Esophagus muscularis mucosa (tissue), 4 donors: ENCODE measurements around the gene MARF1. TPM values are rescaled to one million over a fixed set of nuclear protein-coding genes. Genes with fewer than 3 reads are reported as not detected.

Source experiments
- DNase-seq: peaks from one replicate; pipeline ENCODE4 v3.0.0-alpha.2; 2017; ENCODE audit errors: extremely low spot score
- H3K27ac ChIP-seq, 4 donors: fragments of 200-600 bp; sonication (generic); replicated peaks in 1 of 4; 1 replicate in 3 of 4; 2 replicates in 1 of 4; pipeline ENCODE4 v1.5.1; 2016 to 2019; ENCODE audit warnings: mild to moderate bottlenecking in 1 of 4
- H3K27me3 ChIP-seq, 4 donors: fragments of 200-600 bp; sonication (generic); one replicate each; pipeline versions ENCODE4 v1.5.1 to v1.6.0; 2016 to 2019
- H3K36me3 ChIP-seq, 4 donors: fragments of 200-600 bp; sonication (generic); one replicate each; pipeline ENCODE4 v1.5.1; 2016 to 2019
- H3K4me1 ChIP-seq, 4 donors: fragments of 200-600 bp; sonication (generic); one replicate each; pipeline ENCODE4 v1.5.1; 2016 to 2019
- H3K4me3 ChIP-seq, 4 donors: fragments of 200-600 bp; sonication (generic); 1 replicate in 2 of 4; 2 replicates in 2 of 4; pipeline ENCODE4 v1.5.1; 2016 to 2019; ENCODE audit warnings: mild to moderate bottlenecking in 4 of 4, moderate library complexity in 1 of 4
- H3K9me3 ChIP-seq, 4 donors: fragments of 200-600 bp; sonication (generic); 1 replicate in 3 of 4; 2 replicates in 1 of 4; pipeline ENCODE4 v1.5.1; 2016 to 2019
- CTCF ChIP-seq, 3 experiments: fragments of 200-600 bp in 2 of 3; fragments of 450-650 bp in 1 of 3; sonication (generic) in 2 of 3; IDR thresholded peaks; one replicate each; pipeline ENCODE4 v1.5.1; 2017 to 2019; ENCODE audit warnings: antibody characterized with exemption in 3 of 3, mild to moderate bottlenecking in 2 of 3, moderate library complexity in 1 of 3
- EP300 ChIP-seq: sonication (generic); formaldehyde crosslinking; IDR thresholded peaks from one replicate; pipeline ENCODE4 v1.6.1; 2017; ENCODE audit warnings: antibody characterized with exemption
- POLR2A ChIP-seq: fragments of 450-650 bp; IDR thresholded peaks from one replicate; pipeline ENCODE4 v1.6.1; 2017; ENCODE audit warnings: antibody characterized with exemption, moderate library complexity, mild to moderate bottlenecking, low read depth
- POLR2AphosphoS5 ChIP-seq, 2 donors: sonication (generic); formaldehyde crosslinking; IDR thresholded peaks; one replicate each; pipeline ENCODE4 v1.6.1; 2017; ENCODE audit warnings: antibody characterized with exemption in 2 of 2
- WGBS: methylation state at CpG from one replicate; pipeline ENCODE4 v1.1.5; 2018; 5-methylcytosine and 5-hydroxymethylcytosine counted together
- intact Hi-C: fragments of 100-400 bp; cut with DNase I; formaldehyde crosslinking; loops from one replicate; pipeline ENCODE4 v1.15.1; 2023
- total RNA-seq, 4 donors: library from RNA; depleted of rRNA; stranded (reverse); fragments of >200 nt; gene quantifications; one replicate each; pipeline versions ENCODE4 v1.1.0 to v1.2.1, GENCODE V29; 2016

The MARF1 gene
- total RNA-seq, 4 donors from 2014 or later = 36.6 to 57.3 (median 52.0) TPM

GRCh38 chr16:15631730-15632409 is 11.1 kb downstream of the MARF1 start:
- DNase-seq = no peak
- Histone ChIP-seq H3K27me3 (no peaks in the 10 kb centered on the region), H3K9me3 (no peaks in the 10 kb centered on the region), H3K36me3 (peaks cover 47 to 87% (median 83%) of the 10 kb centered on the region in 4 donors), H3K27ac (no peak overlapping the region), H3K4me3 (no peak overlapping the region), H3K4me1 (peaks cover 0 to 5% (median 0%) of the 10 kb centered on the region in 4 donors)
- WGBS = 95% methylated on average over 2 of the region's 2 CpGs
- intact Hi-C loops = no loop called here
- no peak for TF ChIP-seq POLR2A
- TF ChIP-seq CTCF (IDR thresholded peaks at IDR 0.05) = no peak
- TF ChIP-seq POLR2AphosphoS5 (IDR thresholded peaks at IDR 0.05) = no peak
- TF ChIP-seq EP300 = no peak

GRCh38 chr16:15621889-15622288 is 21.1 kb downstream of the MARF1 start:
- DNase-seq = no peak
- Histone ChIP-seq H3K27me3 (no peaks in the 10 kb centered on the region), H3K36me3 (peaks cover 59 to 92% (median 88%) of the 10 kb centered on the region in 4 donors), H3K4me1 (no peaks in the 10 kb centered on the region), H3K9me3 (no peaks in the 10 kb centered on the region), H3K4me3 (no peak overlapping the region), H3K27ac (no peak overlapping the region)
- WGBS = 92% methylated on average over 8 of the region's 8 CpGs
- intact Hi-C loops = no loop called here
- TF ChIP-seq CTCF (IDR thresholded peaks at IDR 0.05) = no peak
- no peak for TF ChIP-seq POLR2AphosphoS5 (IDR thresholded peaks at IDR 0.05)
- TF ChIP-seq EP300 = no peak
- TF ChIP-seq POLR2A = no peak

GRCh38 chr16:15621456-15621855 is 21.5 kb downstream of the MARF1 start:
- Histone ChIP-seq H3K9me3 (no peaks in the 10 kb centered on the region), H3K27ac (no peak overlapping the region), H3K27me3 (no peaks in the 10 kb centered on the region), H3K4me3 (no peak overlapping the region), H3K4me1 (no peaks in the 10 kb centered on the region), H3K36me3 (peaks cover 63 to 97% (median 92%) of the 10 kb centered on the region in 4 donors)
- TF ChIP-seq POLR2AphosphoS5 (IDR thresholded peaks at IDR 0.05) = no peak
- no peak for TF ChIP-seq CTCF (IDR thresholded peaks at IDR 0.05)
- no peak for TF ChIP-seq EP300
- no peak for TF ChIP-seq POLR2A
- 68% methylated on average over 4 of the region's 4 CpGs for WGBS
- DNase-seq = no peak
- intact Hi-C loops = no loop called here

- 82% methylated on average over 6 of the region's 6 CpGs for WGBS
- no peaks in the 10 kb centered on the region for H3K27me3 ChIP-seq
- peaks cover 69 to 100% (median 97%) of the 10 kb centered on the region in 4 donors for H3K36me3 ChIP-seq
- intact Hi-C loops = no loop called here
- no peaks in the 10 kb centered on the region for H3K4me1 ChIP-seq
- H3K9me3 ChIP-seq = no peaks in the 10 kb centered on the region
- H3K27ac ChIP-seq = no peak overlapping the region
- no peak for DNase-seq
- TF ChIP-seq EP300 (no peak), POLR2AphosphoS5 (IDR thresholded peaks at IDR 0.05) (no peak), POLR2A (no peak)
- no peak overlapping the region for H3K4me3 ChIP-seq
Observed at GRCh38 chr16:15620611-15621195, 22.3 kb downstream of the MARF1 start.

GRCh38 chr16:15618392-15618791 is 24.6 kb downstream of the MARF1 start:
- H3K4me3 ChIP-seq = no peak overlapping the region
- no peak for TF ChIP-seq POLR2AphosphoS5 (IDR thresholded peaks at IDR 0.05)
- TF ChIP-seq POLR2A = no peak
- no peak for TF ChIP-seq EP300
- no peak for TF ChIP-seq CTCF (IDR thresholded peaks at IDR 0.05)
- H3K36me3 ChIP-seq = peaks cover 67 to 100% (median 97%) of the 10 kb centered on the region in 4 donors
- no peak for DNase-seq
- H3K27ac ChIP-seq = no peak overlapping the region
- H3K27me3 ChIP-seq = no peaks in the 10 kb centered on the region
- no peaks in the 10 kb centered on the region for H3K9me3 ChIP-seq
- intact Hi-C loops = loop anchor here (10.0 kb wide), 1 partner anchor 194 kb away; no protein-coding TSS in a partner anchor
- WGBS = 90% methylated on average over 4 of the region's 4 CpGs
- no peaks in the 10 kb centered on the region for H3K4me1 ChIP-seq
